GM21619 (cell line): ENCODE results near the gene F12.

Source experiments
- ATAC-seq: cut with Tn5 transposase; IDR thresholded peaks from one replicate; pipeline ENCODE4 v1.9.1; 2021; ENCODE audit not compliant: unreplicated experiment

F12 gene

DNA sequence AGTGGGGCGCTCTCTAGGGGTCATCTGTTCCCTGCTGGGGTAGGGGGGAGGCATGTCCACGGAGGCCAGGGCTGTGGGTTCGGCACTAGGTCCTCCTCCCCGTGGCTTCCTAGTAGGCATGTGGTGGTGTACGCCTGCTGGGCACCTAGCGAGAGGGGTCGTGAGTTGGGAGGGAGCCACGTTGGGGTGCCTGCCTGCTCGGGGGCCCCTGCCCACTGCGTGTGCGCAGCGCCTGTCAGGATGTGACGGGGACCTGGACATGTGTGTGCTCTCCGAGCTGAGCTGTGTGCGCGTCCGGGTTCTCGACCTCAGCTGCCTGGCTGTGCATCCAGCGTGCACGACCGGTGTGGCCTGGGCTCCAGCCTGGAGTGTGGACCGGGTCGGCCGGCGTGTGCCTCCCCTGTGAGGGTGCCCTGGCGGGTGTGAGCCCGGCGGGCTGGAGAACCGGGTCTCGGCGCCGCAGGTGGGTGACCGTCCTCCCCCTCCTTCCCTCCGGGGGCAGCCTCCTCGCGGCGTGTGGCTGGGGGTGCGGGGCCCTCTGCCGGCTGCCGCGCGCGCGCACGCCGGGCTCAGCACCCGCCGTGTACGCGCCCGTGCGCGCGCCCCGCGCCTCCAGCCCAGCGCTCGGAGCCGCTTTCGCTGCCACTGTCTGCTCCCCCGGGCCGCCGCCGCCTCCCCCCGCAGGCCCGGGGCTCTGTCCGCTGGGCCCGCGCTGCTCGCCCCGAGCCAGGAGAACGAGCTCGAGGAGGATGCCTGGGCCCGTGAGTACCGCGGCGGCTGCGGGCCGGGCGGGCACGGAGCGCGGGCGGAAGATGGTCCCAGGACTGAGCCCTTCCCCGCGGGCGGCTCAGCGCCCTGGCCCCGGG is 37.1 kb upstream of the F12 start, which contains the start of gene PRR7:
TSS of gene PRR7 (plus strand) at position 615 of the 866 bp plus-strand sequence. CDS start 8,254 bp downstream, outside the sequence.
- ATAC-seq = peak; percentile 48

DNA sequence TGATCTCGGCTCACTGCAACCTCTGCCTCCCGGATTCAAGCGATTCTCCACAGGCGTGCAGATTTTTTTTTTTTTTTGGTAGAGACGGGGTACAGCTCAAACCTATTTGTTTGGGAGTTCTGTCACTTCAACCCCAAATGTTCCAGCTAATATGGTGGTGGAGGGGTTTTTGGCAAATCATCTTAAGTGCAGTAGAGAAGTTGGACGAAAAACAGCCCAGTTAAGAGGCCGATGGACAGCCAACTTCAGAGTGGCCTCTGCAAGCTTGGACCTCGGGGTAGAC is 36.5 kb upstream of the F12 start:
- ATAC-seq = no peak

DNA sequence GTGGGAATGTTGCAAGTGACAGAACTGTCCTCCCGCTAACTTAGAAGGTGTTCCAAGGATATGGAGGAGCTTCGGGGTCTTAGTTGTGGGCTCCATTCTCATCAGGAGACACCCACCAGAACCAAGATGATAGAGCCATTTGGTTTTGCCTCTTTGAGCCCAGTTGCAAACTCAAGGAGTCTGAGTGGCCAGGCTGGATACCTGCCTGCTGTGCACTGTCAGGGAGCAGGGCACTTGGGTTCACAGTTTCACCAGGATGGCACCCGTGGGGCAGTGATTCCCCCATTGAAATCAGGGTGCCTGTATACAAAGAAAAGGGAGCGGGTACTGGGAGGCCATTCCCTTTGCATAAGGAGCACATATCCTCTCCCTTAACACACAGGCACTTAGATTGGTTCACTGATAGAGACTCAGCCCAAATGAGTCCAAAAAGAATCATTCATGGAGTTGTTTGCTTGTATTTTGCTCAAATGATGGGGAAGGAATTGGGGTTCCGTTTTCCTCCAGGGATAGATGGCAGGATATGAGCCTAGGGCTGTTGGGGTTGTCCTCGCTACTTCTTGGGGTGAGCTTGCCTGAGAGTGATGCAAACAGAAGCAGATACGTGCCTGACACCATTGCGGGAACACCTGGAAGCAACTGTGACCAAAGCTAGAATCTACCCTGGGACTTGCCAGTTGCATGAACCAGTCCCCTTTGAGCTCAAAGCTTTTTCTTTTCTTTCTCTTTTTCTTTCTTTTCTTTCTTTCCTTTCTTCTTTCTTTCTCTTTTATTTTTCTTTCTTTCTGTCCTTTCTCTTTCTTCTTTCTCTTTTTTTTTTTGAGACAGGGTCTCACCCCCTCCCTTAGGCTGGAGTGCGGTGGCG is 35.9 kb upstream of the F12 start:
- no peak for ATAC-seq

DNA sequence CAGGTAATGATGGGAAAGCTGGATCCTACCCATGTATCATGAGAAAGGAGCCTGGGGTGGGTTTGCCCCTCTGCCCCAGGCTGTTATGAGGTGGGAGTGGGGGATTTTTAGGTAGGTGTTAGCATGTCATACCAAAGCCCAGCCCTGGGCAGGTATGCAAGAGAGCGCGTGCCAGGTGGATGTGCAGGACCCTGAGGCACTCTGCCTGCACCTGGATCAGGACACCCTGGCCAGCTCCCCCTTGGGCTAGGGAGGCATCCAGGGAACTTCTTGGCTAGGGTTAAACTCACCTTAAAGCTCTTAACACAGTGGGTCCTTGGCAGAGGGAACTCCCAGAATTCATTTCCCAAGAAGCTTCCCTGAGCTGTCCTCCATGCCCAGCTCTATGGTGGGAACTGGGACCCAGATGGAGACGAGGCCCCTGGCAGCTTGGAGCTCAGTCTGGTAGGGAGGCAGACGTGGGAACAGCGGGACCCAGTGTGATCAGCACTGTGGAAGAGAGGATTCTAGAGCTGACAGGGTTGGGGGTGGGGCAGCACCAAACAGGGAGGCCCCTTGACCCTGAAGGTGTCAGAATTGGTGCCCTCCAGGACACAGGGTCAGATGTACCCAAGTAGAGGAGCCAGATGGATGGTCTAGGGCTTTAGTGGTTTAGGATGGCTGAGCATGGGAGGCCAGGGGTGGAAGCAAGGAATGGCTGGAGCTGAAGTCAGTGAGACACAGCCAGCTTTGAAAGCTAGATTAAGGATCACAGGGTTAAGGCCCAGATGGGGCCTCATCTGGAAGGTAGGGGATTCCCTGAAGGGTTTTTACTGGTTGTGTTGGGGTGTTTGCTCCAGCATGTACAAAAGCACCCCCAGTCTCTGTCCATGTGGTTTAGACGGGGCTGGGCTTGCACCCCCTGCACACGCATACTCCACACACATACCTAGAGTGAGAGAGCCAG is 35.0 kb upstream of the F12 start:
- no peak for ATAC-seq

DNA sequence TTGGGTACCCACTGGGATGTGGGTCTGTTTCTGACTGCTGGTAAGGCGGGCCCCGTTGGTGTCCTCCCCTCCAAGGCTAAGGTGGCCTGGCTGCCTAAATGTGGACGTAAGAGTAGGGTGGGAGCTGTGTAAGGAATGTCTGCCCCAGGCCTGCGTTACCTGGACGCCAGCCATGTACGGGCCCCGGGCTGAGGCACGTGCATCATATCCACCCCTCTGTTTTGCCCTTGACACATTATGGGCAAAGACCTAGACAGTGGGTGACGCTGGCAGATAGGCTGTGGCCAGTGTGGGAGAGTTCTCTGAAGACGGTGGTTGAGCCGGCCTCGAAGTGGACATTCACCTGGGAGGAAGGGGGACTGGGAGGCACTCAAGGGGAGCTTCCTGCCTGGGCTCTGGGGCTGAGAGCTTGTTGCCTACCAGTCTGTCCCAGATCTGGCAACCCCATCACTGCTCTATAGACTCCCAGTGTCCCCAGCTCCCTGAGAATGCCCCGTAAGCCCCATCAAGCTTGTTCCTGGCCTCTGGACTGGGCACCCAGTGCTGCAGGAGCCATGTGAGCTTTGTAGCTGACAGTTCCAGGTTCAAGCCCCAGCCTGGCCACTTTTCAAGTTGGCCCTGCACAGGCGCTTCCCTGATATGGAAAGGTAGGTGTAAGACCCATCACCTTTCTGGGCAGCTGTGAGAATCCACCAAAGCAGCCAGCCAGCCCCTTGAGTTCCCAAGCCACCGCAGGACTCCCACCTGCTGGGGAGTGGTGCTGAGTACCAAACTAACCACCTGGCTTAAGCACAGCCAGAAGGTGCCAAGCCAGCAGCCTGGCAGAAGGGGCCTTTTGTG is 34.0 kb upstream of the F12 start:
- ATAC-seq = no peak

DNA sequence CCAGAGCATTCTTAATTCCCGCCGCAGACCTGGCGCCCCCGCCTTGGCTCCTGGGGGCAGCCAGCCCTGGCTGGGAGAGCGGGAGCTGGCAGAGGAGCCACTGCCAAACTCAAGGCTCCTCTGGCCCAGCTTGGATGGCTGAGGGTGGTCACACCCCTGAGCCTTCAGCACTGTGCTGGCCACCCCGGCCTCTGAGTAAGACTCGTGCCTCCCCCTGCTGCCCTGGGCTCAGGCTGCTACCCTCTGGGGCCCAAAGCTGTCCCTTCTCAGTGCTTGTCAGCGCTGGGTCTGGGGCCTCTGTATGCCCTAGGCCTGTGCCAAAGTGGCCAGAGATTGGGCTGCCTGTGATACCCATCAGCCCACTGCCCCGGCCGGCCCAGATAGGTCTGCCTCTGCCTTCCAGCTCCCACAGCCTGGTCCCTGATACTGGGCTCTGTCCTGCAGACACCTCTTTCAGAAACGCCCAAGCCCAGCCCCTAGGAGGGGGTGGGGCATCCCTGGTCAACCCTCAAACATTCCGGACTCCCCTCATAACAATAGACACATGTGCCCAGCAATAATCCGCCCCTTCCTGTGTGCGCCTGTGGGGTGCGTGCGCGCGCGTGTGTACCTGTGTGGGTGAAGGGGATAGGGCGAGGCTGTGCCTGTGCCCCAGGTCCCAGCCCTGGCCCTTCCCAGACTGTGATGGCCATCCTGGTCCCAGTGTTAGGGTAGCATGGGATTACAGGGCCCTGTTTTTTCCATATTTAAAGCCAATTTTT is 32.9 kb upstream of the F12 start:
- no peak for ATAC-seq

DNA sequence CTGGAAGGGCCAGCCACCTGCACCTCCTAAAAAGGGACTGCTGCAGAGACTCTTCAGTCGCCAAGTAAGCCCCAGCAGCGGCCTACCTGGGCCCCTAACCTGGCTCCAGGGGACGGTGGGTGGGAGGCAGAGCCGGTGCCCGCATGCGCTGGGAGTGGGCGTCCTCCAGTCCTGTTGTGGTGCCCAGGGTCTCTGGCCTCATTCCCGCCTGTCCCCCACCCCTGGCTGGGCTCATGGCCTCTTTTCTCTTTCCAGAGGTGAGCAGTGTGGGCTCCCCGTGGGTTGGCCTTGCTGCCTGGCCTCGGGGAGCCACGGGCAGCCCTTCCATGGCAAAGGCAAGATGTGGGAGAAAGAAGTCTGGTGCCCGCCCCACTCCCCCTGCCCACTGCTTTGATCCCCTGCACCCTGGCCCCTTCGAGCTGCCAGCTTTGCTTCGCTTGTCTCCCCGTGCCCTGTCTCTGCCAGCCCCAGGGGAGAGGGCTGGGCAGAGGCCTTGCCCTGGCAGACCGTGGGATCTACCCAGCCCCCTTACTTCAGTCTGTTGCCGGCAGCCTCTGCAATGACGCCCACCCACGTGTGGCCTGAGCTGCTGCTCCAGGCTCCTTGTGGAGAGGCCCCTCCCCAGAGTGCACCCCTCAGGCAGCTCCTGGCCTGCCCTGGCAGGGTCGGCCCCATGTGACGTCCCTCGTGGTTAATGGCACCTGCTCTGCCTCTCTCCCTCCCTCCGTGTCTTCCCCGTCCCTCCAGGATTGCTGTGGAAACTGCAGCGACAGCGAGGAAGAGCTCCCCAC is 31.8 kb upstream of the F12 start:
- ATAC-seq = no peak

DNA sequence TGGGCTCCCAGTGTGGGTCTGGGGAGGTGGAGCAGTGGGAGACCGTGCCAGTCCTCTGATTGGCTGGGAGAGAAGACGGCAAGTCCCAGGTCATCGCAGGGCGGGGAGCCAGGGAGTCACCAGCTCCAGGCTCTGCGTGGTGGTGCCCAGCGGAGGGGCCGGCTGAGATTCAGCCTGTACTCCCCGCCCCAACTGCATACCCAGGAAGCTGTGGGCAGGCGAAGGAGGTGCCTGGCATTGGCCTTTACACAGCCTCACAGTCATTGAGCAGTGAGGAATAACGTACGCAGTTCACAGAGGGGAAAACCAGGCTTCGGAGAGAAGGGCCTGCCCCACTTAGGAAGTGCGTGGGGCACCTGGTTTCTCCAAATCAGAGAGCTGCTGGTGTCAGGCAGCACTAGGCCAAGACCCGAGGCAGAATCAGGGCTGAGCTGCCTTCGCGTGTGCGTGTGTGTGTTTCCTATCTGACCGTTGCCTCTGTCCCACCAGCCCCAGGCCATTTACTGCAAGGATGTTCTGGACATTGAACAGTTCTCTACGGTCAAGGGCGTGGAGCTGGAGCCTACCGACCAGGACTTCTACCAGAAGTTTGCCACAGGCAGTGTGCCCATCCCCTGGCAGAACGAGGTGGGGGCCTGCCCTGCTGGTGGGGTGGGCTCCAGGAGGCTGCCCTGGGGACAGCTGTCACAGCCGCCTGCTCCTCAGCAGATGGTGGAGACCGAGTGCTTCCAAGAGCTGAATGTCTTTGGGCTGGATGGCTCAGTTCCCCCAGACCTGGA is 31.0 kb upstream of the F12 start:
- ATAC-seq = no peak

DNA sequence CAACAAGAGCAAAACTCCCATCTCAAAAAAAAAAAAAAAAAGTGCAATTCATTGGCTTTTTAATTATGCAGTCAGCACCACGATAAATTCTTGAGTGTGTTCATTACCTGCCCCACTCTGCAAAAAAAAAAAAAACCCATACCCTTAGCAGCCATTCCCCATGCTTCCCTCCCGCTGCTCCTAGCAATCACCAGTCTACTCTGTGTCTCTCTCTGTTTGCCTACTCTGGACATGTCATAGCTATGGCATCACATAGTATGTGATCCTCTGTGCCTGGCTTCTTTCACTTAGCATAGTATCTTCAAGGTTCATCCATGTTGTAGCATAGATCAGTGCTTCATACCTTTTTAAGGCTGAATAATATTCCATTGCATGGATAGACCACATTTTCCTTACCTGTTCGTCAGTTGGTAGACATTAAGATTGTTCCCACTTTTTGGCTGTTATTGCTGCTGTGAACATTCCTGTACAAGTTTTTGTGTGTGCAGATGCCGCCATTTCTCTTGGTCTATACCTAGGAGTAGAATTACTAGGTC is 30.2 kb upstream of the F12 start:
- no peak for ATAC-seq

DNA sequence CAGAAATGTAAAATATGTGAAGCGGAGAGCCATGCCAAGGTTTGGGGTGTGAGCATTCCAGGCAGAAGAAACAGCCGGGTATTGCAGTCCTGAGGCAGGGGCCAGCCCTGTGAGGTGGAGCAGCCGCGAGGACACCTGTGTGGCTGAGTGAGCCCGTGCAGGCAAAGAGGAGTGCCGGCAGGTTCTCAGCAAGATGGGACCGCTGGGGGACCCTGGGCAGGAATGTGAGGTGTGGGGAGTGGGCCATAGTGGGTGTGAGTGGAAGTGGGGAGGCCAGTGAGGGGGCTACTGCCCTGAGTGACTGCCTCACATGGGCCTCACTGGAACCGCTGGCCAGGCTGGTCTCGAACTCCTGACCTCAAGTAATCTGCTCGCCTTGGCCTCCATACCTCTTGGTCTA is 29.1 kb upstream of the F12 start:
- ATAC-seq = no peak

DNA sequence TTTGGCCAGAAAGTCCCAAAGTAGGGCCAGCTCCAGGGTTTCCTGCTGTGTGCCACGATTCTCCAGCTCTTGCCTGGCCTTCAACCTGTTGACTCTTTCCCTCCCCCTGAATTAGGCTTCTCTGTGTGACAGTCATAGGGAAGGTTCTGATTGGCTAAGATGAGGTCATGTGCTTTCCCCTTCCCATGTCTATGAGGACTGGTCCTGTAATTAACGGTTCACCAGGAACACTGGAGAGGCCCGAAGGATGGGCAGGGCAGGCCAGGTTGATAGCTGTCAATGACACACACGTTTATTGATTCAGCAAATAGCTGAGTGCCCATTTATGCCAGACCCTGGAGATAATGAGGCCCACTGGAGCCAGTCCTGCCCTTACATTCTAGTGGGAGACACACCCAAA is 28.3 kb upstream of the F12 start:
- no peak for ATAC-seq

DNA sequence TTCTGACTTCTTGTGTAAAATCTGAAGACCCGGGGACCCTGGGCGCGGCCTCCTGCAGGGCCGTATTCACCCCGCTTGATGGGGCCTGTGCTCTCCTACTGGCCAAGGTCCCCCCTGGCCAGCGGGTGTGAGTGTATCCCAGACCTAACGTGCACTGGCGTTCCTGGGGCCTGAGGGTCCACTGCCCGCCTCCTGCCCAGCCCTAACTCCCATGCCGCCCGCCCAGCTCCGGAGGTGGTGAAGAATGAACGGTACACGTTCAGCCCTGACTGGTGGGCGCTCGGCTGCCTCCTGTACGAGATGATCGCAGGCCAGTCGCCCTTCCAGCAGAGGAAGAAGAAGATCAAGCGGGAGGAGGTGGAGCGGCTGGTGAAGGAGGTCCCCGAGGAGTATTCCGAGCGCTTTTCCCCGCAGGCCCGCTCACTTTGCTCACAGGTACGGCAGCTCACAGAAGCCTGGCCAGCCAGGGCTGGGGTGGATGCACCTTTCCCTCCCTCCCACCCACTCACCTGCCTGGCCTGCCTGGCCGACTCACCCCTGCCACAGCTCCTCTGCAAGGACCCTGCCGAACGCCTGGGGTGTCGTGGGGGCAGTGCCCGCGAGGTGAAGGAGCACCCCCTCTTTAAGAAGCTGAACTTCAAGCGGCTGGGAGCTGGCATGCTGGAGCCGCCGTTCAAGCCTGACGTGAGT is 26.6 kb upstream of the F12 start:
- no peak for ATAC-seq

DNA sequence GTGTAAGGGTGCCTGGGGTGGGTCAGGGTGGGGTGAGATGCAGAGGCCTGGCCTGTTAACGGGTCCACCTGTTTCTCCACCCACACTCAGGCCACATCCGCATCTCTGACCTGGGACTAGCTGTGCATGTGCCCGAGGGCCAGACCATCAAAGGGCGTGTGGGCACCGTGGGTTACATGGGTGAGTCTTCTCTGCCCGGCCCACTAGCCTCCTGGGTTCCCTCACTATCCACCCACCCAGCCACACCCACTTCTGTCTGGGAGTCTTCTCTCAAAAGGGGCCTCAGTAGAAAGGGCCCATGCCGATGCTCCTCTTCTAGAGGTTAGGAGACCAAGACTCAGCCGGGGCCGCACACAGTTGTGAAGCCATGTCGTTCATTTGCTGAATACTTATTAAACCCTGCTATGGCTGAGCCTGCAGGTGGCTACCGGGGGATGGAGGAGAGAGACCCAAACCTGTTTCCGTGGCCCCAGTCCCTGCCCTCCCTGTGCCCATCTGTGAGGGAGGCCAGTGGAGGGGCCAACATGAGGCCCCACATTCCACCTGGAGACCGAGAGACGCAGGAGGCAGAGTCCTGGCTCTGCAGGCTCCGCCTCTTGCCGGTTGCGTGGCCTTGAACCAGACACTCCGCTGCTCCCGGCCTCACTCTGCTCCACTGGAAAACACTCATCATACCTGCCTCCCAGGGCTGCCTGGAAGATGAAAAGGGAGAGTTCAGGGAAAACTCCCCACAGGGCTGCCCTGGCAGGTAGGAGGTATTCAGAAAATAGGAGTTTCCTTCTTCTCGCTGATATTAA is 25.8 kb upstream of the F12 start:
- ATAC-seq = no peak

DNA sequence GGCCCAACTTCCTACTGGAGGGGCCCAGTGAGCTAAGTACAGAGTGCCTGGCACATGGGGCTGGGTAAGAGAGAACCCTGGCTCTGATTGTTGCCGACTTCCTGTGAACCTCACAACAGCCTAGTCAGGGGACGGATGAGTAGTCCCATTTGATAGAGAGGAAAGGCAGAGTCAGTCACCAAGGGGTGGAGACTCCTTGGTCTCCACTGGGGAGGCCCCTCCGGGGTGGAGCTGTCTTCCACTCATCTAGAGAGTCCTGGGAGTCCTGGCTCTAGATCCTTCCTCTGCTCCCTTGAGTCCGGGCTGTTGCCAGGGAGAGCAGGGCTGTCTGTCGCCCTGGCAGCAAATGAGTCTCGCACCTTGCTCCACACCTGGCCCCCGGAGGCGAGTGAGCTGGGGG is 25.1 kb upstream of the F12 start:
- no peak for ATAC-seq

DNA sequence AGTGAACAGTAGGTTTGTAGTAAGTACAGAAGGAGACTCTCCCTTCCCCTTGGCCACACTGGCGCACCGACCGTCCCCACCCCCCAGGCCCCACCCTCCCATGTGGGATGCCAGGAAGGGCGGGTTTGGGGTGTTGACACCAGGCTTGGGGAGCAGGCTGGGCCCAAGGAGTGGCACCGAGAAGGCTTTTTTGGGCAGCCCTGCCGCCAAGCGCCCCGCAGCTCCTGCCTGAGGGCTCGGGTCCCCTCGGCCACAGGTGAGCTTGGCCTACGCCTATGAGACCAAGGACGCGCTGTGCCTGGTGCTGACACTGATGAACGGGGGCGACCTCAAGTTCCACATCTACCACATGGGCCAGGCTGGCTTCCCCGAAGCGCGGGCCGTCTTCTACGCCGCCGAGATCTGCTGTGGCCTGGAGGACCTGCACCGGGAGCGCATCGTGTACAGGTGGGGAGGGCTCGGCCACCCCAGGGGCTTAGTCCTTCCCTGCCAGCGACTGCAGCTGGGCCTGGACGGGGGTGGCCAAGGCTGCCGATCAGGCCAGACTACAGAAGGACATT is 24.4 kb upstream of the F12 start:
- ATAC-seq = no peak
